Neural cell (in vitro differentiated cells): Measurements from ENCODE around the gene RPL19. TPM values are rescaled to one million over a fixed set of nuclear protein-coding genes. Genes with fewer than 3 reads are reported as not detected.

Experiments used
- H2AFZ ChIP-seq: fragments of 200-600, 300-800 bp; sonication (generic), shearing (Covaris generic); 2 replicates; pipeline ENCODE4 v1.6.0; 2014; ENCODE audit warnings: low read depth, mild to moderate bottlenecking, antibody characterized with exemption, low read length, moderate library complexity
- H3F3A ChIP-seq: fragments of 200-600 bp; shearing (Covaris generic); 2 replicates; pipeline ENCODE4 v1.6.1; 2016; ENCODE audit warnings: mild to moderate bottlenecking, moderate library complexity, mixed read lengths, antibody characterized with exemption, low read length; ENCODE audit not compliant: insufficient read depth, poor library complexity, severe bottlenecking
- H3K27ac ChIP-seq: fragments of 200-600, 300-800 bp; sonication (generic), shearing (Covaris generic); 2 replicates; pipeline ENCODE4 v1.5.1; 2014; ENCODE audit warnings: mild to moderate bottlenecking, low read length, moderate library complexity
- H3K27me3 ChIP-seq: fragments of 300-800, 200-600 bp; sonication (generic), shearing (Covaris generic); 2 replicates; pipeline ENCODE4 v1.6.0; 2014; ENCODE audit warnings: mild to moderate bottlenecking, low read depth, low read length, moderate library complexity; ENCODE audit not compliant: insufficient read depth
- H3K36me3 ChIP-seq: fragments of 300-800, 200-600 bp; sonication (generic), shearing (Covaris generic); 2 replicates; pipeline ENCODE4 v1.5.1; 2014; ENCODE audit warnings: mild to moderate bottlenecking, antibody characterized with exemption, low read length, moderate library complexity; ENCODE audit not compliant: insufficient read depth
- H3K4me2 ChIP-seq: fragments of 300-800, 200-600 bp; sonication (generic), shearing (Covaris generic); 2 replicates; pipeline ENCODE4 v1.6.0; 2014; ENCODE audit warnings: mild to moderate bottlenecking, low read length
- H3K4me3 ChIP-seq: fragments of 300-800, 200-600 bp; sonication (generic), shearing (Covaris generic); 2 replicates; pipeline ENCODE4 v1.5.1; 2014; ENCODE audit warnings: mild to moderate bottlenecking, low read length, moderate library complexity
- H3K79me2 ChIP-seq: fragments of 200-600 bp; shearing (Covaris generic); replicated peaks from 2 replicates; pipeline ENCODE4 v1.6.0; 2014; ENCODE audit warnings: mild to moderate bottlenecking, low read length, moderate library complexity; ENCODE audit not compliant: insufficient read depth
- H3K9ac ChIP-seq: fragments of 300-800, 200-600 bp; sonication (generic), shearing (Covaris generic); 2 replicates; pipeline ENCODE4 v1.6.1; 2016; ENCODE audit warnings: mild to moderate bottlenecking, low read length, mixed read lengths
- H3K9me2 ChIP-seq: fragments of 200-600 bp; shearing (Covaris generic); 2 replicates; pipeline ENCODE4 v1.6.1; 2016; ENCODE audit warnings: mild to moderate bottlenecking, low read length, mixed read lengths; ENCODE audit not compliant: insufficient read depth
- H3K9me3 ChIP-seq: fragments of 200-600, 300-800 bp; sonication (generic), shearing (Covaris generic); 2 replicates; pipeline ENCODE4 v1.6.1; 2016; ENCODE audit warnings: mild to moderate bottlenecking, mixed run types, low read length, moderate library complexity, mixed read lengths
- H4K20me1 ChIP-seq: fragments of 200-600 bp; shearing (Covaris generic); 2 replicates; pipeline ENCODE4 v1.6.1; 2016; ENCODE audit warnings: mild to moderate bottlenecking, mixed run types; ENCODE audit not compliant: insufficient read depth
- CTCF ChIP-seq: fragments of 450-650 bp; IDR thresholded peaks from 2 replicates; pipeline ENCODE4 v1.5.1; 2014; ENCODE audit warnings: antibody characterized with exemption, mild to moderate bottlenecking, moderate library complexity; ENCODE audit not compliant: poor library complexity, severe bottlenecking
- EP300 ChIP-seq: fragments of 450-650 bp; conservative IDR thresholded peaks from 2 replicates; pipeline ENCODE4 v1.6.1; 2014; ENCODE audit warnings: antibody characterized with exemption, mild to moderate bottlenecking, moderate library complexity; ENCODE audit not compliant: poor library complexity, severe bottlenecking
- EZH2 ChIP-seq: fragments of 200-600, 300-800 bp; shearing (Covaris generic), sonication (generic); IDR thresholded peaks from 2 replicates; pipeline ENCODE4 v1.6.1; 2014; ENCODE audit warnings: antibody characterized with exemption, low read length, borderline replicate concordance, mild to moderate bottlenecking; ENCODE audit not compliant: insufficient read depth, poor library complexity, severe bottlenecking
- MXI1 ChIP-seq: fragments of 450-650 bp; conservative IDR thresholded peaks from 2 replicates; pipeline ENCODE4 v1.6.1; 2014; ENCODE audit warnings: antibody characterized with exemption, mild to moderate bottlenecking; ENCODE audit not compliant: poor library complexity, severe bottlenecking
- POLR2AphosphoS5 ChIP-seq: IDR thresholded peaks from 2 replicates; pipeline ENCODE4 v1.6.1; 2012
- RAD21 ChIP-seq: fragments of 450-650 bp; conservative IDR thresholded peaks from 2 replicates; pipeline ENCODE4 v1.6.1; 2014; ENCODE audit warnings: antibody characterized with exemption, mild to moderate bottlenecking, moderate library complexity
- SMC3 ChIP-seq: fragments of 450-650 bp; conservative IDR thresholded peaks from 2 replicates; pipeline ENCODE4 v1.6.1; 2014; ENCODE audit warnings: antibody characterized with exemption, mild to moderate bottlenecking, moderate library complexity; ENCODE audit not compliant: poor library complexity
- TAF1 ChIP-seq: IDR thresholded peaks from 2 replicates; pipeline ENCODE4 v1.6.1; 2012; ENCODE audit warnings: low read depth
- polyA plus RNA-seq: library from polyadenylated mRNA; depleted of rRNA; stranded (reverse); fragments of >200 nt; gene quantifications from 2 replicates; pipeline ENCODE4 v1.2.3, GENCODE V29; 2014
- TF ChIP-seq, protein P1 (sequence below): IDR thresholded peaks from 2 replicates; pipeline ENCODE4 v1.6.1; 2012; ENCODE audit warnings: borderline replicate concordance

Gene RPL19
- polyA plus RNA-seq, 1 donor from 2014 or later, result 1,623 TPM

DNA sequence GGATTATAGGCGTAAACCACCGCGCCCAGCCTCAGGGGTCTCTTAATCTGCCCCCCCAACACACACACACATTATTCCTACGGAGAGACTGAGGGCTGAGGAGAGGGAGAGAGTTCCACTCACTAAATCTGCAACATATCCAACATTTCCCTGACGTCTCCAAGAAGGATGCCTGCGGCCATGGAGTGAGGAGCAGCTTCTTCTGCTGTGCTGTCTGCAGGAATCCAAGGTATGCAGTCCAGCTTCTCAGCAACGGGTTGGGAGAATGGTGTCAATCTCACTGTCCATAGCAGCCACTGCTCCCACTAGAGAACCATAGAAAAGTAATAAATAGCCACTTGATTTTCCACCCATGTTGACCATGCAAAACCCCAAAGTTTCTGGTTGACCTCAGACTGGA lies 43.6 kb upstream of the RPL19 start:
- Histone ChIP-seq H3K4me3 (no peak overlapping the region), H3K79me2 (no peaks in the 10 kb centered on the region), H3K27me3 (no peaks in the 10 kb centered on the region), H3K27ac (no peak overlapping the region), H4K20me1 (no peaks in the 10 kb centered on the region), H3K4me2 (no peak overlapping the region), H3K9me2 (no peaks in the 10 kb centered on the region), H3F3A (no peaks in the 10 kb centered on the region), H3K36me3 (no peaks in the 10 kb centered on the region), H3K9me3 (no peaks in the 10 kb centered on the region), H2AFZ (no peak overlapping the region), H3K9ac (no peak overlapping the region)
- TF ChIP-seq POLR2AphosphoS5, result no peak
- TF ChIP-seq EZH2, result no peak
- no peak for TF ChIP-seq EP300
- TF ChIP-seq, protein P1, sequence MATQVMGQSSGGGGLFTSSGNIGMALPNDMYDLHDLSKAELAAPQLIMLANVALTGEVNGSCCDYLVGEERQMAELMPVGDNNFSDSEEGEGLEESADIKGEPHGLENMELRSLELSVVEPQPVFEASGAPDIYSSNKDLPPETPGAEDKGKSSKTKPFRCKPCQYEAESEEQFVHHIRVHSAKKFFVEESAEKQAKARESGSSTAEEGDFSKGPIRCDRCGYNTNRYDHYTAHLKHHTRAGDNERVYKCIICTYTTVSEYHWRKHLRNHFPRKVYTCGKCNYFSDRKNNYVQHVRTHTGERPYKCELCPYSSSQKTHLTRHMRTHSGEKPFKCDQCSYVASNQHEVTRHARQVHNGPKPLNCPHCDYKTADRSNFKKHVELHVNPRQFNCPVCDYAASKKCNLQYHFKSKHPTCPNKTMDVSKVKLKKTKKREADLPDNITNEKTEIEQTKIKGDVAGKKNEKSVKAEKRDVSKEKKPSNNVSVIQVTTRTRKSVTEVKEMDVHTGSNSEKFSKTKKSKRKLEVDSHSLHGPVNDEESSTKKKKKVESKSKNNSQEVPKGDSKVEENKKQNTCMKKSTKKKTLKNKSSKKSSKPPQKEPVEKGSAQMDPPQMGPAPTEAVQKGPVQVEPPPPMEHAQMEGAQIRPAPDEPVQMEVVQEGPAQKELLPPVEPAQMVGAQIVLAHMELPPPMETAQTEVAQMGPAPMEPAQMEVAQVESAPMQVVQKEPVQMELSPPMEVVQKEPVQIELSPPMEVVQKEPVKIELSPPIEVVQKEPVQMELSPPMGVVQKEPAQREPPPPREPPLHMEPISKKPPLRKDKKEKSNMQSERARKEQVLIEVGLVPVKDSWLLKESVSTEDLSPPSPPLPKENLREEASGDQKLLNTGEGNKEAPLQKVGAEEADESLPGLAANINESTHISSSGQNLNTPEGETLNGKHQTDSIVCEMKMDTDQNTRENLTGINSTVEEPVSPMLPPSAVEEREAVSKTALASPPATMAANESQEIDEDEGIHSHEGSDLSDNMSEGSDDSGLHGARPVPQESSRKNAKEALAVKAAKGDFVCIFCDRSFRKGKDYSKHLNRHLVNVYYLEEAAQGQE, result no peak
- TF ChIP-seq RAD21, result no peak
- TF ChIP-seq MXI1, result no peak
- TF ChIP-seq TAF1, result no peak

GRCh38 chr17:39158623-39159022 lies 41.5 kb upstream of the RPL19 start:
- H3K27ac ChIP-seq, result no peak overlapping the region
- no peak overlapping the region for H3K4me3 ChIP-seq
- no peak overlapping the region for H3K4me2 ChIP-seq
- H3K9me2 ChIP-seq, result no peaks in the 10 kb centered on the region
- H3F3A ChIP-seq, result no peaks in the 10 kb centered on the region
- TF ChIP-seq POLR2AphosphoS5, result no peak
- TF ChIP-seq, protein P1, result no peak
- TF ChIP-seq EP300, result no peak
- no peak for TF ChIP-seq MXI1
- TF ChIP-seq TAF1, result no peak
- TF ChIP-seq CTCF, result no peak
- TF ChIP-seq RAD21, result no peak
- no peak for TF ChIP-seq SMC3
- no peak for TF ChIP-seq EZH2
- H3K9ac ChIP-seq, result no peak overlapping the region
- no peaks in the 10 kb centered on the region for H3K79me2 ChIP-seq
- no peaks in the 10 kb centered on the region for H3K36me3 ChIP-seq
- H2AFZ ChIP-seq, result no peak overlapping the region
- no peaks in the 10 kb centered on the region for H3K9me3 ChIP-seq
- H3K27me3 ChIP-seq, result no peaks in the 10 kb centered on the region
- H4K20me1 ChIP-seq, result no peaks in the 10 kb centered on the region
